HG03432 (cell line): ENCODE results near the gene SHISAL1.

Experiments
- ATAC-seq: cut with Tn5 transposase; IDR thresholded peaks from one replicate; pipeline ENCODE4 v1.9.1; 2021; ENCODE audit warnings: mild to moderate bottlenecking, moderate library complexity; ENCODE audit not compliant: unreplicated experiment

Gene SHISAL1

DNA sequence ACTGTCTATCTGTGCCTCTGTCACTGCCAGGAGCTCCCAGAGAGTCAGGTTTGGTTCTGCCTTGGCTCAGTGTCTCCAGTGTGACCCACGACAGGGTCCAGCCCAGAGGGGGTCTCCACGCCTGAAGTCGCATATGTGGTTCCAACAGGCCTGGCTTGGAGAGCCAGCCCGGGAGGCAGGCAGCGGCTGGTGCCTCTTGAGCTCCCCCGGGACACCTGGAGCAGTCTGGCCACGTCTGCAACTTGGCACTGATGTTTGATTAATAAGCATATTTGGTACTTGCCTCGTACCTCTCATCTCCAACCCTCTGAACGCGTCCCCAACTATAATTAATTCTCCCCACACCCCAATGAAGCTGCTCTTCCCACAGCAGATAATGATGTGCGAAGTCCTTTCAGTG lies 31.7 kb upstream of the SHISAL1 start:
- ATAC-seq = no peak

- ATAC-seq = no peak
These were observed 29.7 kb upstream of the SHISAL1 start for GRCh38 chr22:44342347-44342956.

DNA sequence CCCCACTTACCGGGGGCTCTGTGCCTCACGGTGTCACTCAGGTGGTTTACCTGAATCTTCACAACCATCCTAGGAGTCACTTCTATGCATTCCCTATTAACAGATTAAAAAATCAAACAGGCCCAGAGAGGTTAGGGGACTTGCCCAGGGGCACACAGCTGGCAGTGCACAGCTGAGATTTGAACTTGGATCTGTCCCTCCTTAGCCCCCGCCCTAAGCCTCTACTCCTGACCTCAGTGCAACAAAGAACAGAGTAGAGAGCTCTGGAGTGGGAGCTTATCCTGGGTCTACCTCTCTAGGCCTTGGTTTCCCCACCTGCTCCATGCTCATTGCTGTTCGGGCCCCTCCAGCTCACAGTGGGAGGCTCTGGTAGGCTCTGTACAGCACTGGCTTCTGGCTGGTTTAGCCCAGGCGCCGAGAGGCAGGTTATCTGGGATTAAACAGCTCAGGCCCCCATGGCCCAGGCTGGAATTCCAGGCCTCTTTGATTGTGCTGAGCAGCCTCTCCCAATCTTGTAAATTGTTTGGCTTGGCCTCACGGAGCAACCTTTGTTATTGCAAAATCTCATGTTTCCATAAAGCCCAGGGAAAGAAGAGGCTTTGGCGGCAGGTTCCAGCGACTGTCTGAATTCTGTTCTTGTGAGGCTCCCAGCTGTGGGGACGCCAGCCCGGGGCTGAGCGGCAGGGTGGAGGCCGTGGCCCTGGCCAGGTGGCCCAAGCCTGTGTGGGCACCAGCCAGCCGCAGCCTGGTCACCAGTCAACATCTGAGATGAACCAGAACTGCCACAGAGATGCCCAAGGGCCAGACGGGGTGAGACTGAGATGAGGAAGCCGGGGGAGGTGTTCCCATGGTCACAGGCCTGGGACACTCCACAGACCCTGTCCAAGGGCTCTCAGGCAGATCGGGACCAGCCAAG lies 28.9 kb upstream of the SHISAL1 start:
- ATAC-seq = no peak

DNA sequence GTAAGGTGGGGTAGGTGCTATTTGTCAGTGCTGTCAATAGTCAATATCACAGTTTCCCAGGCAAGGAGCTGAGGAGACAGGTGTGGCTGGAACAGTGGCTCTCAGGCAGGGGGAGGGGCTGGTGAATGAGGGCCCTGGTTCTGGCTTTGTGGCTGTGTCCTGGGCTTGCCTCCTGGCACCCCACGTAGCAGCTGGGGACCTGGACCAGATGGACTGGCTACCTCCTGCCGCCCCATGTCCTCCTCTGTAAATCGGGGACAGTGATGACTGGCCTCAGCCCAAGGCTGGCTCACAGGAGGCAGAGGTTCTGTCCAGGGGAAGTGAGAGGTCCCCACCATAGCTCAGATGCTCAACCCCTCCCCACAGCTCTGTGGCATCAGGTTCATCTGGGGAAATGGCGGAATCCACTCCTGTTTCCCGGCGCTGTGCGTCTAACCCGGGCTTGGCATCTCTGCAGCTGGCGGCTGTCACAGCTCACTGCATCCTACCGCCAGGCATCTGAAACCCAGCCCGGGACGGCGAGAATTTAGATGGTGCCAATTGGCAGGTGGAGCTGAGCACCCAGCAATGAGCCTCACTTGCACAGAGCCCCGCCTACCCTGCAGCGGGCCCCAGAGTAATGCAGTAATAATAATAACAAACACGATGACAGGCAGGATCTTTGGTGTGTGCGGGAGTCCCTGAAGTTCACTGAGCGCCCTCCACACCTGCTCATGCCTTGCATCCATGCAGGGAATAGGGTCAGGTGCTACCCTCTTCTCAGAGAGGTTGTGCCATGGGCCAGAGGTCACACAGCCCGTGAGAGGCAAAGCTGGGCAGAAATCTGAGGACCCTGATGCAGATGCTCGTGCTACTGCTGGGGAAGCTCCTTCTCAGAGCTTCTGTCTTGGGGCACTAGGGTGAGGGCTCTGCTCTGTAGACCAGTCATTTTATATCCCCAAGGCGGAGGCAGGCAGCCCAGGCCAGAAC lies 27.8 kb upstream of the SHISAL1 start:
- no peak for ATAC-seq

GRCh38 chr22:44338906-44339305 lies 26.2 kb upstream of the SHISAL1 start:
- no peak for ATAC-seq

- no peak for ATAC-seq
These were observed 25.5 kb upstream of the SHISAL1 start for GRCh38 chr22:44338177-44338810.

GRCh38 chr22:44337678-44338004 lies 24.9 kb upstream of the SHISAL1 start:
- no peak for ATAC-seq

DNA sequence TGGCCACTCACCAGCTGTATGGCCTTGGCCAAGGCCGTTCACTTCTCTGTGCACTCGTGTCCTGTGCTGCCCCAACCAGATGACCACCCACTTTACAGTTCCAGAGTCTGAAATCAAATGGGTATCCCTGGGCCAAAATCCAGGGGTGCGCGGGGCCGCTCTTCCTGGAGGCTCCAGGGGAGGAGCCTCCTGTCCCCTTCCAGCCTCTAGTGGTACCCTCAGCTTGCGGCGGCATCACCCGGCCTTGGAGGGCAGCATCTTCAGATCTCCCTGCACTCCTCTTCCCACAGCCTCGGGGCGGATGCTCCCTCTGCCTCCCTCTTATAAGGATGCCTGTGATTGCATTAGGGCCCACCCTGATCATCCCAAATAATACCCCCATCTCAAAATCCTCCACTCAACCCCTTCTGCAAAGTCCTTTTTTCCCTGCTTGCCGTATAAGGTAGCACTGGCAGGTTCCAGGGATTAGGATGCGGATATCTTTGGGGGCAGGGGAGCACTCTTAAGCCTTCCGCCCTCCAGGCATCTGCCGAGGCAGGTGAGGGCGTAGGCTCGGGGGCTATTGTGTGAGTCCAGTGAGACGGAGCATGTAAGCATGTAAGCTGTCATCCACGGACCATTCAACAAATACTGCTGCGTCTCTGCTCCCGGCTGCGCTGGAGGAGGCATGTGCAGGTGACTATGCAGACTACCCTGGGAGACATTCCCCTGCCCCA lies 24.4 kb upstream of the SHISAL1 start:
- no peak for ATAC-seq

- no peak for ATAC-seq
These were observed 23.4 kb upstream of the SHISAL1 start for GRCh38 chr22:44335903-44336803.

GRCh38 chr22:44335066-44335839 lies 22.5 kb upstream of the SHISAL1 start:
- no peak for ATAC-seq

DNA sequence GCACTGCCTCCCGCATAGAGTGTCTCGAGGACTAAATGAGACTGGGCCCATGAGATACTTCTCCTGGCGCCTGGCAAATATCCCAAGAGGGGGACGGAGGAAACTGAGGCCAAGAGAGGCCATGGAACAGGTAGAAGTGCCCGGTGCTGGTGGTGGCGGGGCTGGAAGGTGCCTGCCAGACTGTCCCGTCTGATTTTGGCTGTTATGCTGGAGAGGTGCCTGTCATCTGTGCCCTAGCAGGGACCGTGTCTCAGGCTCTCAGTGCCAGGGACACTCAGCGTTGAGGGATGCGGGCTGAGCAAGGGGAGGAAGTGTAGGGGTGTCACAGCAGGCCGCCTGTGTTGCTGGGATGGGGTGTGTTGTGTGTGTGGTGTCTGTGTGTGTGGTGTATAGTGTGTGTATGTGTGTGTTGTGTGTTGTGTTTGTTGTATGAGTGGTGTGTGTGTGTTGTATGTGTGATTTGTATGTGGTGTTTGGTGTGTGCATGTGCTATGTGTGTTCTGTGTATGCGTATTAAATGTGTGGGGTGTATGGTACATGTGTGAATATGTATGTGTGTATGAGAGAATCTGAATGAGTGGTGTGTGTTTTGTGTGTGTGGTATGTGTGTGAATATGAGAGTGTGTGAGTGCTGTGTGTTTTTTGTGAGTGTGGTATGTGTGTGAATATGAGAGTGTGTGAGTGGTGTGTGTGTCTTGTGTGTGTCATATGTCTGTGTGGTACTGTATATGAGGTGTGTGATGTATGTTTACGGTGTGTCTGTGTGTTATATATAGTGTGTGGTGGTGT lies 21.3 kb upstream of the SHISAL1 start:
- no peak for ATAC-seq

GRCh38 chr22:44332946-44333345 lies 20.2 kb upstream of the SHISAL1 start:
- ATAC-seq = no peak

DNA sequence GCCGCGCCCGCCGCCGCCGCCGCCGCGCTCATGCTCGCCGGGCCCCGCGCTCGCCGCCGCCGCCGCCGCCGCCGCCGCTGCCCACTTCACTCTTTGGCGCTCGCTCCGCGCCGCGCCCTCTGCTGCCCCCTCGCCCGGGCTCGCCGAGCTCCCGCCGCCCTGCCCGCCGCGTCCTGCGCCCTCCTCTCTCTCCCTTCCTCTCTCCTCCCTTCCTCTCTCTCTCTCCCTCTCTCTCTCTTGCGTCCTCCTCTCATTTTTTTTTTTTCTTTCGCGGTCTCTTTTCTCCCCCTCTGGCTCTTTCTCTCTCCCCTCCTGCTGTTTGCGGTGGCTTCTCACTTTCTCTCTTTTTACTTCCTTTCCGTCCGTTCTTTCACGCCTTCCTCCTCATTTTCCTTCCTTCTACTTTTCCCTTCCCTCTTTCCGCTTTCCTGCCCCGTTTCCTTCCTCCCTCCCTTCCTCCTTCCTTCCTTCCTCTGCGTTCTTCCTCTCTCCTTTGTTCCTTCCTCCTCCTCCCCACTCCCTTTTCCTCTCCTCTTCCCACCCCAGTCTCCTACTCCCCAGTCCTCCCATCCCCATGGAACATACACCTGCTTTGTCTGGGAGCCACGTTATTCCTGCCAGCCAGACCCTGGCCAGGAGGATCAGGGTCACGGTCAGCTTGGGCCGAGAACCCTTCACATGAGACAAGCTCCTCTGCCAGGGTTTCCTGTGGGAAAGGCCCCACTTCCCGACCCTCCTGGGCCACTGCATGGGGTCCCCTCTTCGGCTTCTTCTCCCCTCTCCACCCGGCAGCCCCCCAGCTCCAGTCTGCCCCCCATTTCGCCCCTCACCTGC lies 19.3 kb upstream of the SHISAL1 start:
- ATAC-seq = no peak

DNA sequence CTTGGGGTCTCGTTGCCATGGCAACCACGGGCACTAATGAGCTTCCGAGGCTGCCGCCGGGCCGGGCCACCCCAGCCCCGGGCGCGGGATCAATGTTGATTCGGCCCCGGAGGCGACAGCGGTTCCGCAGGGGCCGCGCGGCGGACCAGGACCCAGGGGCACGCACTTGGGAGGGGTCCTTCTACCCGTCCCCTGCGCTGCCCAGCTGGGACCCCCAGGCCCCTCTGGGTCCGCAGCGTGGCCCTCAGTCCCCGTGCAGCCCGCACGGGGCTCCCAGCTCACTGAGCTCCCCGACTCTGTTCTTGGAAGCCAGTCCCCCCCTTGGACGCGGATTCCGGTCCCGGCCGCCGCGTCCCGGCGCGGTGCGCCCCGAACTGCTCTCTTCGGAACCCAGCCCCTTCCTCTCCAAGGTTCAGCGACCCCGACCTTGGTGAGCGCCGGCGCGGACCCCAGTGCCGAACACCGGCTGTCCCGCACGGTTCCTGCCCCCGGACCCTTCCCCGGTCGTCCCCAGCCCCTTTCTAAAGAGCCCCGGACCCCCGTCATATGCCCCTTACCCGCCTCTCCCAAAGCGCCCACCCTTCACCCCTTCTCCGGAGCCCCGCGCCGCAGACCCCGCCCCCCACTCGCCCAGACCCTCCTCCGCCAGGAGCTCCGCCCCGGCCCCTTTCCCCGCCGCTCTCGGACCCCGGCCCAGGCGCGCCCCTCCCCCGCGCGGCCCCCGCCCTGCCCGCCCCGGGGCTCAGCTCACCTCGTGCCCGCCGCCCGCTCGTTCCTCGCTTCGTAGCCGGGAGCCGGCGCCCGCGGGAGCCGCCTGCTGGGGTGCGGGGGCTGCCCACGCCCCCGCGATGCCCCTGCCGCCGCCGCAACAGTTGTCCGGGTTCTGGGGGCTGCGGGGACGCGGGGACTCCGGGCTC lies 18.3 kb upstream of the SHISAL1 start:
- ATAC-seq = no peak

DNA sequence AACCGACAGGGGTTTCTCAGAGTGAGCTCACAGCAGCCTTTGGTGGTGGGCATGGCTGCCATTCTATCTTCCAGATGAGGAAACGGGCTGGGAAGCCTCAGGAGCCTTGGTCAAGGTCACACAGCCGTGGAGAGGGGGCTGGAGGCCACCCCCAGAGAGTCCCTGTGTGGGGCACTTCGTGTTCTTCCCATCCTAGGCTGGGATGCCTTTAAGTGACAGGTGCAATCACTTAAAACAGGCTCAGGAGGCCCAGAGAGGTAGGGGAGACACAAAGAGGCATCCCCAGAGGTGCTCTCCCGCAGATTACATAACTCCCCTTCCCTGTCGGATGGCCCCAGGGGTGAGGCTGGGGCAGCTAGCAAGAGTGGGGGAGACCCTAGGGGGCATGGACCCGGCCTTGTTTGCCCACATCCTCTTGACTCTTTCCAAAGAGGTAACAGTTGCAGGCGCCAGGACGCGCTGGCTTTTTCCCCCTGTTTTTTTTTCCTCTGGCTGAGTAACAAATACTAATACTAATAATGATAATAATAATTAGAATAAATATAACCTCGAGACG lies 17.5 kb upstream of the SHISAL1 start:
- no peak for ATAC-seq
